MM.1S (cell line): ENCODE measurements around the gene ETV4.
"Not testable (repeated sequence)": the region's sequence is repeated elsewhere in the genome, so short reads cannot be mapped to it uniquely, and the experiment has no call there.

Source experiments
- DNase-seq: peaks from one replicate; pipeline ENCODE4 v3.0.0-alpha.2; 2015
- H2AFZ ChIP-seq: fragments of 300-600 bp; sonication (generic); 2 replicates; pipeline ENCODE4 v1.6.0; 2016; ENCODE audit warnings: antibody characterized with exemption, low read length
- H3F3A ChIP-seq: fragments of 300-600 bp; sonication (generic); 2 replicates; pipeline ENCODE4 v1.6.1; 2016; ENCODE audit warnings: mild to moderate bottlenecking, antibody characterized with exemption, low read length, moderate library complexity, mixed read lengths; ENCODE audit not compliant: insufficient read depth
- H3K27ac ChIP-seq: fragments of 300-600 bp; sonication (generic); 2 replicates; pipeline ENCODE4 v1.5.1; 2016; ENCODE audit warnings: mild to moderate bottlenecking, low read length
- H3K27me3 ChIP-seq: fragments of 300-600 bp; sonication (generic); replicated peaks from 2 replicates; pipeline ENCODE4 v1.6.0; 2016; ENCODE audit warnings: low read length; ENCODE audit not compliant: insufficient read depth
- H3K36me3 ChIP-seq: fragments of 300-600 bp; sonication (generic); replicated peaks from 2 replicates; pipeline ENCODE4 v1.6.1; 2016; ENCODE audit warnings: mild to moderate bottlenecking, low read length, mixed read lengths; ENCODE audit not compliant: insufficient read depth
- H3K4me1 ChIP-seq: fragments of 300-600 bp; sonication (generic); 2 replicates; pipeline ENCODE4 v1.6.1; 2016; ENCODE audit warnings: low read length, mixed read lengths
- H3K4me2 ChIP-seq: fragments of 300-600 bp; sonication (generic); 2 replicates; pipeline ENCODE4 v1.6.0; 2016; ENCODE audit warnings: low read depth, low read length
- H3K4me3 ChIP-seq: fragments of 300-600 bp; sonication (generic); 2 replicates; pipeline ENCODE4 v1.5.1; 2016; ENCODE audit warnings: low read length, mixed read lengths
- H3K79me2 ChIP-seq: fragments of 300-600 bp; sonication (generic); 2 replicates; pipeline ENCODE4 v1.6.1; 2016; ENCODE audit warnings: mixed run types, low read length, mixed read lengths
- H3K9ac ChIP-seq: fragments of 300-600 bp; sonication (generic); 2 replicates; pipeline ENCODE4 v1.6.1; 2016; ENCODE audit warnings: low read length, mixed read lengths
- H3K9me2 ChIP-seq: fragments of 300-600 bp; sonication (generic); replicated peaks from 2 replicates; pipeline ENCODE4 v1.6.1; 2016; ENCODE audit warnings: mild to moderate bottlenecking, low read length, mixed read lengths; ENCODE audit not compliant: insufficient read depth
- H3K9me3 ChIP-seq: fragments of 300-600 bp; sonication (generic); replicated peaks from 2 replicates; pipeline ENCODE4 v1.6.1; 2016; ENCODE audit warnings: mild to moderate bottlenecking, low read length, mixed read lengths; ENCODE audit not compliant: insufficient read depth
- H4K20me1 ChIP-seq: fragments of 300-600 bp; sonication (generic); 2 replicates; pipeline ENCODE4 v1.6.1; 2016; ENCODE audit warnings: mild to moderate bottlenecking, low read length, moderate library complexity, mixed read lengths; ENCODE audit not compliant: insufficient read depth
- EZH2 ChIP-seq: fragments of 300-600 bp; sonication (generic); optimal IDR thresholded peaks from 2 replicates; pipeline ENCODE3; 2017; ENCODE audit warnings: low read depth, mild to moderate bottlenecking, antibody characterized with exemption, low read length, mixed read lengths
- EZH2phosphoT487 ChIP-seq: fragments of 300-600 bp; sonication (generic); IDR thresholded peaks from 2 replicates; pipeline ENCODE4 v1.6.1; 2018; ENCODE audit warnings: antibody characterized with exemption, low read length
- TF ChIP-seq, protein P1 (sequence below): fragments of 300-600 bp; sonication (generic); IDR thresholded peaks from 2 replicates; pipeline ENCODE4 v1.5.1; 2016; ENCODE audit warnings: antibody characterized with exemption, low read length, mixed read lengths

Gene ETV4

DNA sequence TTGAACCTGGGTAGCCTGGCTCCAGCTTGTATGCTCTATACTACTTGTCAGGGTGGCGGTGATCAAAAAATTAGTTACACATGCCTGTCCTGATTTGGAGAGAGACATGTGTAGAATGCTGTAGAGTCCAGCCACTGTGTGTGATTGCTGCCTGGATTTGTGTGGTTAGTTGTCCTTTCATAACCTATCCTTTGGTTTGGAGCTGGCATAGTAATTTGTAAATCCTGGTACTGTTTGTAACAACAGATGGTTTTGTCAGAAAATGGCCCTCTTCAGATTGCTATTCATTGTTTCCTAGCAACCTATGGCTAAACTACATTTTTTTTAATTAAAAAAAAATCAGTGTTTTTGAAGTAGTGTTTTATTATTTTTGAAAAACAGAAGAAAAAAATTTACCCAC, 30.5 kb downstream of the ETV4 start:
- H4K20me1 ChIP-seq: no peaks in the 10 kb centered on the region

DNA sequence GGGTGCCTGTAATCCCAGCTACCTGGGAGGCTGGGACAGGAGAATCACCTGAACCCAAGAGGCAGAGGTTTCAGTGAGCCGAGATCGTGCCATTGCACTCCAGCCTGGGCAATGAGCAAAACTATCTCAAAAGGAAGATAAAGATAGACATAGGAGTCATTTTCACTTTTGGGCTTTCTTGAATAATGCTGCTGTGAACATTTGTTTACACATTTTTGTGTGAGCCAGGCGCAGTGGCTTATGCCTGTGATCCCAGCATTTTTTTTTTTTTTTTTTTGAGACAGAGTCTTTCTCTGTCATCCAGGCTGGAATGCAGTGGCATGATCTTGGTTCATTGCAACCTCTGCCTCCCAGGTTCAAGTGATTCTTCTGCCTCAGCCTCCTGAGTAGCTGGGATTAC, 34.9 kb downstream of the ETV4 start:
- H3K4me1 ChIP-seq, H3K9me3 ChIP-seq, DNase-seq, H3F3A ChIP-seq, H4K20me1 ChIP-seq, H3K27ac ChIP-seq, H2AFZ ChIP-seq, H3K4me2 ChIP-seq, H3K9ac ChIP-seq, H3K9me2 ChIP-seq, H3K4me3 ChIP-seq, H3K79me2 ChIP-seq, H3K36me3 ChIP-seq, H3K27me3 ChIP-seq: not testable (repeated sequence)

More for the DNA sequence above, 30.5 kb downstream of the ETV4 start:
- Histone ChIP-seq H3K79me2 (no peaks in the 10 kb centered on the region), H3K9ac (no peak overlapping the region), H3K27ac (no peak overlapping the region), H3K36me3 (0 out of 2 replicates have a peak, but pooled peaks cover 6% of the 10 kb centered on the region), H3K4me2 (no peak overlapping the region), H3K9me2 (no peaks in the 10 kb centered on the region), H3K27me3 (no peaks in the 10 kb centered on the region), H3K4me1 (no peaks in the 10 kb centered on the region), H3F3A (no peaks in the 10 kb centered on the region), H2AFZ (no peak overlapping the region), H3K4me3 (no peak overlapping the region), H3K9me3 (no peaks in the 10 kb centered on the region)
- no peak for DNase-seq
- TF ChIP-seq EZH2phosphoT487 (no peak), EZH2 (no peak)
- TF ChIP-seq, protein P1, sequence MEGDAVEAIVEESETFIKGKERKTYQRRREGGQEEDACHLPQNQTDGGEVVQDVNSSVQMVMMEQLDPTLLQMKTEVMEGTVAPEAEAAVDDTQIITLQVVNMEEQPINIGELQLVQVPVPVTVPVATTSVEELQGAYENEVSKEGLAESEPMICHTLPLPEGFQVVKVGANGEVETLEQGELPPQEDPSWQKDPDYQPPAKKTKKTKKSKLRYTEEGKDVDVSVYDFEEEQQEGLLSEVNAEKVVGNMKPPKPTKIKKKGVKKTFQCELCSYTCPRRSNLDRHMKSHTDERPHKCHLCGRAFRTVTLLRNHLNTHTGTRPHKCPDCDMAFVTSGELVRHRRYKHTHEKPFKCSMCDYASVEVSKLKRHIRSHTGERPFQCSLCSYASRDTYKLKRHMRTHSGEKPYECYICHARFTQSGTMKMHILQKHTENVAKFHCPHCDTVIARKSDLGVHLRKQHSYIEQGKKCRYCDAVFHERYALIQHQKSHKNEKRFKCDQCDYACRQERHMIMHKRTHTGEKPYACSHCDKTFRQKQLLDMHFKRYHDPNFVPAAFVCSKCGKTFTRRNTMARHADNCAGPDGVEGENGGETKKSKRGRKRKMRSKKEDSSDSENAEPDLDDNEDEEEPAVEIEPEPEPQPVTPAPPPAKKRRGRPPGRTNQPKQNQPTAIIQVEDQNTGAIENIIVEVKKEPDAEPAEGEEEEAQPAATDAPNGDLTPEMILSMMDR: no peak

DNA sequence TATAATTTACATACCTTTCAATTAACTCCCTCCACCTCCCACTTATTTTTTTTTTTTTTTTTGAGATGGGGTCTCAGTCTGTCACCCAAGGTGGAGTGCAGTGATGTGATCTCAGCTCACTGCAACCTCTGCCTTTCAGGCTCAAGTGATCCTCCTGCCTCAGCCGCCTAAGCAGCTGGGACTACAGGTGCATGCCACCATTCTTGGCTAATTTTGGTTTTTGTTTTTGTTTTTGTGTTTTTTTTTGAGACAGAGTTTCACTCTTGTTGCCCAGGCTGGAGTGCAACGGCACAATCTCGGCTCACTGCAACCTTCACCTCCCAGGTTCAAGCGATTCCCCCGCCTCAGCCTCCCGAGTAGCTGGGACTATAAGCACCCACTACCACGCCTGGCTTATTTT, 36.7 kb downstream of the ETV4 start:
- H3K4me1 ChIP-seq, H3K36me3 ChIP-seq, H3K27ac ChIP-seq, H4K20me1 ChIP-seq, H3K9me2 ChIP-seq, H3K9me3 ChIP-seq, H3K9ac ChIP-seq, H3K4me2 ChIP-seq, DNase-seq, H3K27me3 ChIP-seq, H3K4me3 ChIP-seq, H2AFZ ChIP-seq, H3F3A ChIP-seq, H3K79me2 ChIP-seq: not testable (repeated sequence)

DNA sequence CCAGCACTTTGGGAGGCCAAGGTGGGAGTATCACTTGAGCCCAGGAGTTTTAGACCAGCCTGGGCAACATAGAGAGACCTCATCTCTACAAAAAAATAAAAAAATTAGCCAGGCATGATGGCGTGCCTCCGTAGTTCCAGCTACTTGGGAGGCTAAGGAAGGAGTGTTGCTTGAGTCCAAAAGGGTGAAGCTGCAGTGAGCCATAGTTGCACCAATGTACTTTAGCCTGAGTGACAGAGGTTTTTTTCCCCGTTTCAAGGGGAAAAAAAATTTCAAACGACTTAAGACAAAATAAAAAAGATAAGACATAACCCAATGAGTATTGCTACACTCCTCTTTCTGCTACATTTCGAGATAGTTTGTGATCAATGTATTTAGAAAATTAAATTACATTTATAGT, 55.5 kb downstream of the ETV4 start:
- H3K4me2 ChIP-seq: no peak overlapping the region
- H4K20me1 ChIP-seq: no peaks in the 10 kb centered on the region
- peaks cover 34% of the 10 kb centered on the region for H3K79me2 ChIP-seq
- no peak overlapping the region for H2AFZ ChIP-seq
- H3K4me3 ChIP-seq: no peak overlapping the region
- no peaks in the 10 kb centered on the region for H3K27me3 ChIP-seq
- H3K9ac ChIP-seq: no peak overlapping the region
- H3K9me2 ChIP-seq: no peaks in the 10 kb centered on the region
- H3K4me1 ChIP-seq: no peaks in the 10 kb centered on the region; the same call in 1 of the 2 replicates
- TF ChIP-seq EZH2phosphoT487: no peak
- TF ChIP-seq, protein P1: no peak
- no peak for TF ChIP-seq EZH2
- no peaks in the 10 kb centered on the region for H3F3A ChIP-seq
- H3K27ac ChIP-seq: no peak overlapping the region
- peaks cover 17% of the 10 kb centered on the region for H3K36me3 ChIP-seq
- no peak for DNase-seq
- H3K9me3 ChIP-seq: no peaks in the 10 kb centered on the region
